GM18870 (cell line): Measurements from ENCODE around the gene ZNF860.
A peak's percentile ranks its signal among the peaks of the same experiment; 100 is the strongest.
"Not testable (repeated sequence)": the region's sequence is repeated elsewhere in the genome, so short reads cannot be mapped to it uniquely, and the experiment has no call there.

Source experiments
- ATAC-seq: cut with Tn5 transposase; IDR thresholded peaks from one replicate; pipeline ENCODE4 v1.9.1; 2021; ENCODE audit warnings: moderate library complexity; ENCODE audit not compliant: unreplicated experiment

Gene ZNF860

GRCh38 chr3:31996195-31996594 is 14.6 kb downstream of the ZNF860 start:
- ATAC-seq: no peak

- ATAC-seq: no peak
Measured at GRCh38 chr3:31997500-31997899, 15.9 kb downstream of the ZNF860 start.

GRCh38 chr3:31999907-32000439 is 18.4 kb downstream of the ZNF860 start:
- peak; percentile 42 for ATAC-seq

- ATAC-seq: no peak
Measured at GRCh38 chr3:32000877-32001276, 19.3 kb downstream of the ZNF860 start.

GRCh38 chr3:32002561-32003368 is 21.2 kb downstream of the ZNF860 start:
- no peak for ATAC-seq

GRCh38 chr3:32003380-32003779 is 21.8 kb downstream of the ZNF860 start:
- ATAC-seq: no peak

- ATAC-seq: no peak
Measured at GRCh38 chr3:32004113-32004765, 22.7 kb downstream of the ZNF860 start.

GRCh38 chr3:32009101-32009500 is 27.6 kb downstream of the ZNF860 start:
- ATAC-seq: no peak

- no peak for ATAC-seq
Measured at GRCh38 chr3:32009957-32010356, 28.4 kb downstream of the ZNF860 start.

GRCh38 chr3:32010699-32011098 is 29.1 kb downstream of the ZNF860 start:
- ATAC-seq: not testable (repeated sequence)

- ATAC-seq: not testable (repeated sequence)
Measured at GRCh38 chr3:32015638-32016037, 34.1 kb downstream of the ZNF860 start.

GRCh38 chr3:32017286-32017685 is 35.7 kb downstream of the ZNF860 start:
- ATAC-seq: no peak

GRCh38 chr3:32018757-32019564 is 37.4 kb downstream of the ZNF860 start:
- ATAC-seq: no peak

- ATAC-seq: no peak
Measured at GRCh38 chr3:32021155-32021554, 39.6 kb downstream of the ZNF860 start.

- no peak for ATAC-seq
Measured at GRCh38 chr3:32021748-32022147, 40.2 kb downstream of the ZNF860 start.

- ATAC-seq: no peak
Measured at GRCh38 chr3:32022947-32023346, 41.4 kb downstream of the ZNF860 start.

GRCh38 chr3:32026593-32026992 is 45.0 kb downstream of the ZNF860 start:
- ATAC-seq: no peak

- no peak for ATAC-seq
Measured at GRCh38 chr3:32037932-32038267, 56.4 kb downstream of the ZNF860 start.

GRCh38 chr3:32041316-32041715 is 59.8 kb downstream of the ZNF860 start:
- ATAC-seq: no peak
